AG04449 (cell line): ENCODE measurements around the gene RETN.

ENCODE experiments used
- CTCF ChIA-PET: fragments of 350-600 bp; formaldehyde crosslinking; extraction: SDS; loops from one replicate; lab custom pipeline; 2021; ENCODE audit warnings: antibody characterized with exemption; lab: Yijun Ruan, JAX
- POLR2A ChIA-PET: fragments of 400-600, 350-600 bp; formaldehyde crosslinking; extraction: SDS; loops from one replicate; lab custom pipeline; 2020; ENCODE audit warnings: antibody characterized with exemption, inconsistent platforms; lab: Yijun Ruan, JAX
- DNase-seq: peaks from one replicate; pipeline ENCODE4 v3.0.0-alpha.2; 2010; ENCODE audit warnings: low read depth, low spot score
- H3K4me3 ChIP-seq: 2 replicates; pipeline ENCODE4 v1.5.1; 2011; ENCODE audit warnings: low read depth, mild to moderate bottlenecking, control low read depth, low read length
- TF ChIP-seq, protein P1 (sequence below): IDR thresholded peaks from one replicate; pipeline ENCODE4 v1.5.1; 2011; ENCODE audit warnings: mild to moderate bottlenecking, moderate library complexity, low read length, control low read depth, inconsistent platforms; ENCODE audit not compliant: insufficient read depth; ENCODE audit errors: missing control alignments

RETN gene

DNA sequence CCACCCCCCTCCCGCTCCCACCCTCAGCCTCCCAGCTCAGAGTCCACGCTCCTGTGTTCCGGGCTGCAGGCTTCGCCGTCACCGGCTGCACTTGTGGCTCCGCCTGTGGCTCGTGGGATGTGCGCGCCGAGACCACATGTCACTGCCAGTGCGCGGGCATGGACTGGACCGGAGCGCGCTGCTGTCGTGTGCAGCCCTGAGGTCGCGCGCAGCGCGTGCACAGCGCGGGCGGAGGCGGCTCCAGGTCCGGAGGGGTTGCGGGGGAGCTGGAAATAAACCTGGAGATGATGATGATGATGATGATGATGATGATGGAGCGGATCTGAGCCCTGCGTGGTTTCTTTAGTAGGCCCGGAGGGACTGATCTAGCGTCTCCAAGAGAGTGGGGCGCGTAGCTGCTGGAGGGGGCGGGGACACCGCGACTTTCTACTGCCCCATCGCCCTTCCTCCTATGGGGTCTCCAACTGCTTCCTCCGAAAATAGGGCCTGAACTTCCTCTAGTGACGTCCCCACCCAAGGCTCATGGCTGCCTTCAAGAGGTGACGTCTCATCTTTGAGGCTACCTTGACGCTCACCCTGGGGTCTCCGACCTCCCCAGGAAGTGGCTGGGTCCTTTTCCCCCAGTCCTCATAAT, 1.4 kb downstream of the RETN start:
- H3K4me3 ChIP-seq, result no peak overlapping the region; the same call in 1 of the 2 replicates
- TF ChIP-seq, protein P1, sequence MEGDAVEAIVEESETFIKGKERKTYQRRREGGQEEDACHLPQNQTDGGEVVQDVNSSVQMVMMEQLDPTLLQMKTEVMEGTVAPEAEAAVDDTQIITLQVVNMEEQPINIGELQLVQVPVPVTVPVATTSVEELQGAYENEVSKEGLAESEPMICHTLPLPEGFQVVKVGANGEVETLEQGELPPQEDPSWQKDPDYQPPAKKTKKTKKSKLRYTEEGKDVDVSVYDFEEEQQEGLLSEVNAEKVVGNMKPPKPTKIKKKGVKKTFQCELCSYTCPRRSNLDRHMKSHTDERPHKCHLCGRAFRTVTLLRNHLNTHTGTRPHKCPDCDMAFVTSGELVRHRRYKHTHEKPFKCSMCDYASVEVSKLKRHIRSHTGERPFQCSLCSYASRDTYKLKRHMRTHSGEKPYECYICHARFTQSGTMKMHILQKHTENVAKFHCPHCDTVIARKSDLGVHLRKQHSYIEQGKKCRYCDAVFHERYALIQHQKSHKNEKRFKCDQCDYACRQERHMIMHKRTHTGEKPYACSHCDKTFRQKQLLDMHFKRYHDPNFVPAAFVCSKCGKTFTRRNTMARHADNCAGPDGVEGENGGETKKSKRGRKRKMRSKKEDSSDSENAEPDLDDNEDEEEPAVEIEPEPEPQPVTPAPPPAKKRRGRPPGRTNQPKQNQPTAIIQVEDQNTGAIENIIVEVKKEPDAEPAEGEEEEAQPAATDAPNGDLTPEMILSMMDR, result no peak
- no peak for DNase-seq
- CTCF ChIA-PET, result interaction anchor here (4.8 to 7.7 kb wide), 2 partner anchors 10 to 18 kb away, joined by 33 to 47 read pairs; partner anchors contain the start of gene TRAPPC5
- POLR2A ChIA-PET, result no interaction called here

DNA sequence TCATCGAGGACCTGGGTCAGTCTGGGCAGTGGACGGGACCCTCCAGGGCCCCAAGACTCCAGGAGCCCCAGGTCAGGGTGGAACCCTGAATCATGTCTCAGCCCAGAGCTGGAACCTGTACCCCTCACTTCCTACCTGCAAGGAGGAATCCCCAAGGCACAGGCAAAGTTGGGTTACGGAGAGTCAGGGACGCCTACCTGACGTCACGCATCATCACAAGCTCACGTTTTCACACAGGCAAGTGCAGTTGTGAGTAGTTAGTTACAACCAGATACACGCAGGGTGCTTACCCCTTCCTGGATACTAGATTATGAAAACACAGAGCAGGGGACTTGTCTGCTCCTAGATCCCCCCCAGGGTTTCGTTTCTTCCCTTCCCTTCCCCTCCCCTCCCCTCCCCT, 1.9 kb downstream of the RETN start:
- ChIA-PET POLR2A (no interaction called here), CTCF (interaction anchor here (1.2 to 7.7 kb wide), 3 partner anchors 10 to 103 kb away, joined by 3 to 47 read pairs (median 33); partner anchors contain the start of gene TRAPPC5)
- no peak overlapping the region for H3K4me3 ChIP-seq
- DNase-seq, result no peak
- TF ChIP-seq, protein P1, result no peak

DNA sequence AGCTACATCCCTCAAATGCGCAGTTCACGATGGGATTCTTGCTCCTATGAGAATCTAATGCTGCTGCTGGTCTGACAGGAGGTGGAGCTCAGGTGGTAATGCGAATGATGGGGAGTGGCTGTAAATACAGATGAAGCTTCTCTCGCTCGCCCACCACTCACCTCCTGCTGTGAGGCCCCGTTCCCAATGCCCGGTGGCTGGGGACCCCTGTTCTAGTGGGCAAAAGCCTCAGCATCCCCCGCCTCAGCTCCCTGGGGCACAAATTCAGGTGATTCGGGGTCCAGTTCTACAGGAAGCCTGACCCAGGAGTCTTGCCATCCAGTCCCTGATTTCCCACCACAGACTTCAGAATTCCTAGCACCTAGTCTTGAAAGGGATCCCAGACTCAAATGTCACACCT, 3.7 kb downstream of the RETN start:
- ChIA-PET POLR2A (no interaction called here), CTCF (interaction anchor here (4.8 to 7.7 kb wide), 2 partner anchors 8 to 20 kb away, joined by 33 to 47 read pairs; partner anchors contain the start of gene TRAPPC5)
- H3K4me3 ChIP-seq, result no peak overlapping the region
- DNase-seq, result no peak
- TF ChIP-seq, protein P1, result no peak

DNA sequence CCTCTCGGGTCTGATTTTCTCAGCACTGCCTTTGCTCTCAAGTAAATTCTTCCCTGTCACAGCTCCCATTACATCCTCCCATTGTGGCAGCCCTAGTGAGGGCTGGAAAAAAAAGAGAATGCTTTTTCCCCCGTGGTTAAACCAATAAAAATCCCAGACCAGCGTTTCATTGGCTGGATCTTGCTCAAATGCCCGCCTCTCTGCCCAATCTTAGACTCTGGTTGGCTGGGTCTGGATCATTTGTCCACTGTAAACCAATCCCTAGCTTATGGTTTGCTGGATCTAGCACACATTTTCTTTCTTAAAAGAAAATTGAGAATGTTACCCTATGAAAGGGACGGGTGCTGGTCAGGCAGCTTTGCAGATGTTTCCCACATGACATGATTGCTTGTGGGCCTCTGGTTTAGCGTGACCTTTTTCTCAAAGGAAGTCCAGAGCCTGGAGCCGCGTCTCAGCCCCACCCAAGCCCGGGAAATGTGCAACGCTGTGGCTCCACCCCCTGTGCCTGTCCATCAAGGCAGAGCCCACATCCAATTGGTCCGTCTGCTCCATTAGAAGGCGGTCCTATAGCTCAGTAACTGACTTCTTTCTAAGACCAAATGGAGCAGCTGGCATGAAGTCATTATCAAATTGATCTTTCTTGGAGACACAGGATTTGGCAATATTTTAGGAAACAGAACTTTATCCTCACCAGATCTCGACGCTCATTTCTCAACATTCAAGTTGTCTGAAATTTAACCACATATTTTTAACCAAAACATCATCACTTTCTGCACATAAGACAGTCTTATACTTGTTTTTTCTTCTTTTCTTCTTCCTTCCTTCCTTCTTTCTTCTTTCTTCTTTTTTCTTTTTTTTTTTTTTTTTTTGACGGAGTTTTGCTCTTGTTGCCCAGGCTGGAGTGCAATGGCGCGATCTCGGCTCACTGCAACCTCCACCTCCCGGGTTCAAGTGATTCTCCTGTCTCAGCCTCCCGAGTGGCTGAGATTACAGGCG, 5.5 kb downstream of the RETN start:
- no peak overlapping the region for H3K4me3 ChIP-seq
- DNase-seq, result no peak
- TF ChIP-seq, protein P1, result no peak
- POLR2A ChIA-PET, result no interaction called here
- CTCF ChIA-PET, result interaction anchor here (1.2 to 7.7 kb wide), 2 partner anchors 18 to 22 kb away, joined by 4 to 33 read pairs; no protein-coding TSS in a partner anchor

DNA sequence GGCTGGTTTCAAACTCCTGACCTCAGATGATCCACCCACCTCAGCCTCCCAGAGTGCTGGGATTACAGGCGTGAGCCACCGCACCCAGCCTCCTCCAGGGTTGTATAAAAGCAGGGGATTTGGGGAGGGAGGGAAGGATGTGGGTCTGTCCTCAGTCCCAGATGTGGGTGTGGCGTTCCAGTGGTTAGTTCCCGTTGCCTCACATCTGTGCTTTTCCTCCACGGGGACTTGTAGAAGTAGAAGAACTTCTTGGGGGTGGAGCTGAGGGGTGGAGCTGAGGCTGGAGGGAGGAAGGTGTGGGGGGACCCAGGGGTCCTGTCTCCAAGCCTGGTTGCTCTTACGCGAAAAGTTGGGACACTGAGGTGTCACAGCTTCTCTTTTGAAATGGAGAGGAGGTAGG, 7.5 kb downstream of the RETN start:
- TF ChIP-seq, protein P1, result no peak
- no peak for DNase-seq
- POLR2A ChIA-PET, result no interaction called here
- no peak overlapping the region for H3K4me3 ChIP-seq
- CTCF ChIA-PET, result interaction anchor here (1.4 to 3.8 kb wide), 4 partner anchors 10 to 108 kb away, joined by 3 to 13 read pairs (median 6); partner anchors contain the start of genes PET100 and XAB2

DNA sequence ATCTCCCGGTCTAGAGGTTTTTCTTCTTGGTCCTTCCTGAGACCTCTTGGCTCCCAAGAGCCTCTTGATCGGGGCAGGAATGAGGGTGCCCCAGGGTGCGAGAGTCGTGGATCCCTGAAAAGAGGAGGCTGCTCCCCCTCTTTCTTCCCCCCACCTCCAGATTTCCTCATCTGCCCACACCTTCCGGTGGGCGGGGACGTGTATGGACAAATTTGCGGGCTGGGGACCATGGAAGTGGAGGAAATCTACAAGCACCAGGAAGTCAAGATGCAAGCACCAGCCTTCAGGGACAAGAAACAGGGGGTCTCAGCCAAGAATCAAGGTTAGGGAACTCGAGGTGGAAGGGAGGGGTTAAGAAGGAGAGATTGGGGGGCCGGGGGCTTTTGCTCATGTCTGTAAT, 8.0 kb downstream of the RETN start, which contains the start of gene MCEMP1:
MCEMP1 (plus strand) TSS at position 237 of the 400 bp plus-strand sequence; CDS start at position 268, 31 bp downstream.
- CTCF ChIA-PET, result interaction anchor here (1.3 to 3.8 kb wide), 6 partner anchors 10 to 123 kb away, joined by 3 to 15 read pairs (median 6); partner anchors contain the start of genes PET100 and XAB2
- no peak within 1 kb of the TSS for H3K4me3 ChIP-seq
- TF ChIP-seq, protein P1, result no peak
- no peak for DNase-seq
- POLR2A ChIA-PET, result no interaction called here
